ENCODE data around the gene SLC25A10.

SLC25A10 gene

GRCh38 chr17:81733507-81734404 is 21.7 kb downstream of the SLC25A10 start:
- Histone ChIP-seq H3K27ac (ENCODE audit: low read length, poor library complexity, severe bottlenecking) (no peak overlapping the region), H3K27me3 (ENCODE audit: control insufficient read depth in 1 of 2, insufficient read depth in 1 of 2, low read length in 2 of 2) (peaks cover 13 to 20% of the 10 kb centered on the region in 2 experiments), H2AK5ac (ENCODE audit: low read length, severe bottlenecking) (no peak overlapping the region), H3K4ac (ENCODE audit: low read depth in 1 of 2, low read length in 2 of 2) (no peak overlapping the region), H3K9ac (ENCODE audit: low read length) (no peak overlapping the region), H3K18ac (ENCODE audit: low read depth in 1 of 2, low read length in 2 of 2) (no peak overlapping the region), H4K91ac (ENCODE audit: low read length) (no peak overlapping the region), H3K14ac (ENCODE audit: low read length in 2 of 2) (no peak overlapping the region), H3K4me1 (ENCODE audit: control insufficient read depth, insufficient read depth, low read depth, low read length) (peaks cover 15% of the 10 kb centered on the region), H3K9me3 (ENCODE audit: control insufficient read depth, low read length) (no peaks in the 10 kb centered on the region), H3K79me1 (replicated peaks; ENCODE audit: low read length, poor library complexity, severe bottlenecking) (no peaks in the 10 kb centered on the region), H2BK120ac (ENCODE audit: low read depth, low read length) (no peak overlapping the region), H3K4me2 (ENCODE audit: low read length, poor library complexity, severe bottlenecking) (no peak overlapping the region), H3K36me3 (ENCODE audit: control insufficient read depth in 1 of 2, insufficient read depth in 2 of 2, low read depth in 1 of 2, low read length in 2 of 2) (no peaks in the 10 kb centered on the region), H3K23ac (ENCODE audit: low read length in 2 of 2) (no peak overlapping the region), H2AFZ (ENCODE audit: low read depth, low read length) (no peak overlapping the region), H2BK15ac (ENCODE audit: low read depth, poor library complexity, severe bottlenecking) (no peak overlapping the region), H2BK12ac (ENCODE audit: low read length in 2 of 2) (peak overlapping the region in 1 of 2 experiments; percentile 15), H3K4me3 (ENCODE audit: insufficient read depth in 1 of 2, low read depth in 1 of 2, low read length in 2 of 2) (no peak overlapping the region), H4K8ac (ENCODE audit: low read length) (no peak overlapping the region), H2BK5ac (ENCODE audit: low read depth, low read length, poor library complexity, severe bottlenecking) (no peak overlapping the region)
- peak; percentile 69 for DNase-seq
- WGBS = 48% methylated on average over 32 of the region's 32 CpGs

GRCh38 chr17:81734405-81735263 is 22.6 kb downstream of the SLC25A10 start:
- no peaks in the 10 kb centered on the region for H3K79me1 ChIP-seq (replicated peaks; ENCODE audit: low read length, poor library complexity, severe bottlenecking)
- H3K4ac ChIP-seq (ENCODE audit: low read depth in 1 of 2, low read length in 2 of 2) = no peak overlapping the region
- H3K27ac ChIP-seq (ENCODE audit: low read length, poor library complexity, severe bottlenecking) = no peak overlapping the region
- WGBS = 88% methylated on average over 33 of the region's 35 CpGs
- peaks cover 15% of the 10 kb centered on the region for H3K4me1 ChIP-seq (ENCODE audit: control insufficient read depth, insufficient read depth, low read depth, low read length)
- no peak overlapping the region for H3K23ac ChIP-seq (ENCODE audit: low read length in 2 of 2)
- H3K18ac ChIP-seq (ENCODE audit: low read depth in 1 of 2, low read length in 2 of 2) = no peak overlapping the region
- H3K4me2 ChIP-seq (ENCODE audit: low read length, poor library complexity, severe bottlenecking) = no peak overlapping the region
- peak overlapping the region in 1 of 2 experiments; percentile 31 for H2BK12ac ChIP-seq (ENCODE audit: low read length in 2 of 2)
- H2BK5ac ChIP-seq (ENCODE audit: low read depth, low read length, poor library complexity, severe bottlenecking) = no peak overlapping the region
- H3K9me3 ChIP-seq (ENCODE audit: control insufficient read depth, low read length) = no peaks in the 10 kb centered on the region
- H4K91ac ChIP-seq (ENCODE audit: low read length) = no peak overlapping the region
- no peak overlapping the region for H2BK120ac ChIP-seq (ENCODE audit: low read depth, low read length)
- no peak overlapping the region for H4K8ac ChIP-seq (ENCODE audit: low read length)
- H3K27me3 ChIP-seq (ENCODE audit: control insufficient read depth in 1 of 2, insufficient read depth in 1 of 2, low read length in 2 of 2) = peaks cover 14 to 20% of the 10 kb centered on the region in 2 experiments
- H2AFZ ChIP-seq (ENCODE audit: low read depth, low read length) = no peak overlapping the region
- peak overlapping the region in 1 of 2 experiments; percentile 2 for H3K4me3 ChIP-seq (ENCODE audit: insufficient read depth in 1 of 2, low read depth in 1 of 2, low read length in 2 of 2)
- H2AK5ac ChIP-seq (ENCODE audit: low read length, severe bottlenecking) = no peak overlapping the region
- H3K14ac ChIP-seq (ENCODE audit: low read length in 2 of 2) = no peak overlapping the region
- H3K36me3 ChIP-seq (ENCODE audit: control insufficient read depth in 1 of 2, insufficient read depth in 2 of 2, low read depth in 1 of 2, low read length in 2 of 2) = no peaks in the 10 kb centered on the region
- H2BK15ac ChIP-seq (ENCODE audit: low read depth, poor library complexity, severe bottlenecking) = no peak overlapping the region
- DNase-seq = no peak
- no peak overlapping the region for H3K9ac ChIP-seq (ENCODE audit: low read length)

GRCh38 chr17:81735264-81736102 is 23.4 kb downstream of the SLC25A10 start:
- Histone ChIP-seq H4K91ac (ENCODE audit: low read length) (peak overlapping the region; percentile 4), H2BK5ac (ENCODE audit: low read depth, low read length, poor library complexity, severe bottlenecking) (no peak overlapping the region), H3K36me3 (ENCODE audit: control insufficient read depth in 1 of 2, insufficient read depth in 2 of 2, low read depth in 1 of 2, low read length in 2 of 2) (no peaks in the 10 kb centered on the region), H3K23ac (ENCODE audit: low read length in 2 of 2) (no peak overlapping the region), H2BK120ac (ENCODE audit: low read depth, low read length) (no peak overlapping the region), H3K9me3 (ENCODE audit: control insufficient read depth, low read length) (no peaks in the 10 kb centered on the region), H3K4ac (ENCODE audit: low read depth in 1 of 2, low read length in 2 of 2) (no peak overlapping the region), H2AK5ac (ENCODE audit: low read length, severe bottlenecking) (no peak overlapping the region), H3K27ac (ENCODE audit: low read length, poor library complexity, severe bottlenecking) (no peak overlapping the region), H3K4me1 (ENCODE audit: control insufficient read depth, insufficient read depth, low read depth, low read length) (peaks cover 16% of the 10 kb centered on the region), H3K9ac (ENCODE audit: low read length) (peak overlapping the region; percentile 49), H2BK15ac (ENCODE audit: low read depth, poor library complexity, severe bottlenecking) (no peak overlapping the region), H3K79me1 (replicated peaks; ENCODE audit: low read length, poor library complexity, severe bottlenecking) (no peaks in the 10 kb centered on the region), H4K8ac (ENCODE audit: low read length) (peak overlapping the region; percentile 36), H3K14ac (ENCODE audit: low read length in 2 of 2) (no peak overlapping the region), H3K4me3 (ENCODE audit: insufficient read depth in 1 of 2, low read depth in 1 of 2, low read length in 2 of 2) (peak overlapping the region in 1 of 2 experiments; percentile 65), H3K4me2 (ENCODE audit: low read length, poor library complexity, severe bottlenecking) (no peak overlapping the region), H2AFZ (ENCODE audit: low read depth, low read length) (no peak overlapping the region), H3K27me3 (ENCODE audit: control insufficient read depth in 1 of 2, insufficient read depth in 1 of 2, low read length in 2 of 2) (peaks cover 13 to 17% of the 10 kb centered on the region in 2 experiments), H2BK12ac (ENCODE audit: low read length in 2 of 2) (peak overlapping the region in 1 of 2 experiments; percentile 4), H3K18ac (ENCODE audit: low read depth in 1 of 2, low read length in 2 of 2) (no peak overlapping the region)
- peak; percentile 45 for DNase-seq
- WGBS = 64% methylated on average over 30 of the region's 30 CpGs

All from mesenchymal stem cell (in vitro differentiated cells and primary cell).